A549 (cell line): ENCODE results near the gene CHMP3.

Source experiments
- EHMT2 ChIP-seq: fragments of 200-600 bp; sonication (generic); IDR thresholded peaks from 2 replicates; pipeline ENCODE4 v1.6.1; 2016; ENCODE audit warnings: antibody characterized with exemption, low read depth, mild to moderate bottlenecking, moderate library complexity
- JUNB ChIP-seq: fragments of >200 bp; sonication (Bioruptor Twin); formaldehyde crosslinking; IDR thresholded peaks from 2 replicates; pipeline ENCODE4 v1.6.1; 2016
- NR3C1 ChIP-seq: fragments of >200 bp; sonication (Bioruptor Twin); formaldehyde crosslinking; IDR thresholded peaks from 3 replicates; pipeline ENCODE4 v1.6.1; 2017
- POLR2A ChIP-seq: IDR thresholded peaks from 2 replicates; pipeline ENCODE4 v1.6.1; 2012; ENCODE audit warnings: mild to moderate bottlenecking, low read length
- POLR2AphosphoS2 ChIP-seq: conservative IDR thresholded peaks from 2 replicates; pipeline ENCODE4 v1.6.1; 2012; ENCODE audit warnings: low read length, improper control_type of control experiment, inconsistent platforms
- TF ChIP-seq, protein P1 (sequence below): fragments of >200 bp; sonication (Bioruptor Twin); formaldehyde crosslinking; IDR thresholded peaks from 3 replicates; pipeline ENCODE4 v1.5.1; 2016
- TF ChIP-seq, protein P2 (sequence below): fragments of 450-650 bp; IDR thresholded peaks from 2 replicates; pipeline ENCODE4 v1.6.1; 2014; ENCODE audit warnings: antibody characterized with exemption
- TF ChIP-seq, protein P3 (sequence below): fragments of 250-450 bp; sonication (Bioruptor Pico); IDR thresholded peaks from 2 replicates; pipeline ENCODE4 v1.5.0; 2020; ENCODE audit warnings: low read depth, mild to moderate bottlenecking, moderate library complexity

DNA sequence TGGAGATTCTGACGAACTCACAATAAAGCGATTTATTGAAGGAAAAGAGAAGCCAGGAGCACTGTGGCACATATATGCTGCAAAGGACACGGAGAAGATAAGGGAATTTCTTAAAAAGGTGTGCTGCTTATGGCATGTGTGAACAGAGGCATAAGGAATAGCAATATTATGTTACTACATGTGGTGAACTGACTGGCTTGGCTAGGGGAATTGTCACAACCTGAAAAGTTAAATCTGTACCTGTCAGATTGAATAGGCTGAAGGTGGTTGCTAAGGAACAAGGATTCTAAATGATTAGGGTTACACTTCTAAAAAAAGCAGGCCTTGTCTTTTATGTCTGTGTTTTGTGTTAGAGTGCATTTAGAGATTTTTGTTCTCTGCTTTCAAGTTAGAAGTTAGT is 73.7 kb downstream of the CHMP3 start:
- TF ChIP-seq JUNB (no peak), EHMT2 (no peak), NR3C1 (no peak), POLR2AphosphoS2 (no peak), POLR2A (no peak)
- TF ChIP-seq, protein P1, sequence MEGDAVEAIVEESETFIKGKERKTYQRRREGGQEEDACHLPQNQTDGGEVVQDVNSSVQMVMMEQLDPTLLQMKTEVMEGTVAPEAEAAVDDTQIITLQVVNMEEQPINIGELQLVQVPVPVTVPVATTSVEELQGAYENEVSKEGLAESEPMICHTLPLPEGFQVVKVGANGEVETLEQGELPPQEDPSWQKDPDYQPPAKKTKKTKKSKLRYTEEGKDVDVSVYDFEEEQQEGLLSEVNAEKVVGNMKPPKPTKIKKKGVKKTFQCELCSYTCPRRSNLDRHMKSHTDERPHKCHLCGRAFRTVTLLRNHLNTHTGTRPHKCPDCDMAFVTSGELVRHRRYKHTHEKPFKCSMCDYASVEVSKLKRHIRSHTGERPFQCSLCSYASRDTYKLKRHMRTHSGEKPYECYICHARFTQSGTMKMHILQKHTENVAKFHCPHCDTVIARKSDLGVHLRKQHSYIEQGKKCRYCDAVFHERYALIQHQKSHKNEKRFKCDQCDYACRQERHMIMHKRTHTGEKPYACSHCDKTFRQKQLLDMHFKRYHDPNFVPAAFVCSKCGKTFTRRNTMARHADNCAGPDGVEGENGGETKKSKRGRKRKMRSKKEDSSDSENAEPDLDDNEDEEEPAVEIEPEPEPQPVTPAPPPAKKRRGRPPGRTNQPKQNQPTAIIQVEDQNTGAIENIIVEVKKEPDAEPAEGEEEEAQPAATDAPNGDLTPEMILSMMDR, result no peak
- TF ChIP-seq, protein P2, sequence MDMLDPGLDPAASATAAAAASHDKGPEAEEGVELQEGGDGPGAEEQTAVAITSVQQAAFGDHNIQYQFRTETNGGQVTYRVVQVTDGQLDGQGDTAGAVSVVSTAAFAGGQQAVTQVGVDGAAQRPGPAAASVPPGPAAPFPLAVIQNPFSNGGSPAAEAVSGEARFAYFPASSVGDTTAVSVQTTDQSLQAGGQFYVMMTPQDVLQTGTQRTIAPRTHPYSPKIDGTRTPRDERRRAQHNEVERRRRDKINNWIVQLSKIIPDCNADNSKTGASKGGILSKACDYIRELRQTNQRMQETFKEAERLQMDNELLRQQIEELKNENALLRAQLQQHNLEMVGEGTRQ, result no peak
- TF ChIP-seq, protein P3, sequence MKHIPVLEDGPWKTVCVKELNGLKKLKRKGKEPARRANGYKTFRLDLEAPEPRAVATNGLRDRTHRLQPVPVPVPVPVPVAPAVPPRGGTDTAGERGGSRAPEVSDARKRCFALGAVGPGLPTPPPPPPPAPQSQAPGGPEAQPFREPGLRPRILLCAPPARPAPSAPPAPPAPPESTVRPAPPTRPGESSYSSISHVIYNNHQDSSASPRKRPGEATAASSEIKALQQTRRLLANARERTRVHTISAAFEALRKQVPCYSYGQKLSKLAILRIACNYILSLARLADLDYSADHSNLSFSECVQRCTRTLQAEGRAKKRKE (CRISPR knock-in tag), result no peak
